ENCODE data around the gene TMEM269. TPM values are rescaled to one million over a fixed set of nuclear protein-coding genes. Genes with fewer than 3 reads are reported as not detected.

Gene TMEM269
- total and polyA plus RNA-seq, 9 of the 15 experiments (the other 6 are each of a cell fraction or from before 2014, with no cell fraction given) = 0.09 to 0.49 (median 0.21) TPM

GRCh38 chr1:42766741-42767509 is 17.9 kb upstream of the TMEM269 start, which contains the start of the genes C1orf50 and P3H1 (continued):
- TF ChIP-seq FIP1L1 (IDR thresholded peaks at IDR 0.05; ENCODE audit: low read depth, low read length, poor library complexity, severe bottlenecking) = peak; percentile 46
- TF ChIP-seq HSF4 (CRISPR knock-in tag; IDR thresholded peaks at IDR 0.05; ENCODE audit: borderline replicate concordance) = no peak
- 0 out of 2 replicates have a peak, but pooled peaks have one; percentile 56 for TF ChIP-seq ZNF133 (CRISPR knock-in tag; IDR thresholded peaks at IDR 0.05)
- peak; percentile 86 for TF ChIP-seq ARID4B (CRISPR knock-in tag; IDR thresholded peaks at IDR 0.05)
- TF ChIP-seq TAF1 (IDR thresholded peaks at IDR 0.05; ENCODE audit: control insufficient read depth, extremely low read depth, insufficient read depth, low read length, severe bottlenecking) = peak; percentile 86
- no peak for TF ChIP-seq MTA1 (IDR thresholded peaks at IDR 0.05; ENCODE audit: borderline replicate concordance)
- peak; percentile 75; the same call in 1 of the 2 replicates for TF ChIP-seq ATF7 (IDR thresholded peaks at IDR 0.05)
- TF ChIP-seq KDM5B (IDR thresholded peaks at IDR 0.05; ENCODE audit: insufficient replicate concordance, low read depth, low read length) = peak; percentile 98
- no peak for TF ChIP-seq RFX5 (IDR thresholded peaks at IDR 0.05; ENCODE audit: low read depth, low read length)
- TF ChIP-seq HOXB6 (CRISPR knock-in tag; IDR thresholded peaks at IDR 0.05; ENCODE audit: borderline replicate concordance) = no peak
- peak; percentile 60 to 71; a peak in 2 of 4 replicates for TF ChIP-seq SIN3A (IDR thresholded peaks at IDR 0.05; ENCODE audit: borderline replicate concordance in 2 of 2, control insufficient read depth in 1 of 2, low read depth in 2 of 2, low read length in 2 of 2)
- TF ChIP-seq TARDBP (IDR thresholded peaks at IDR 0.05) = peak; percentile 71; the same call in 1 of the 2 replicates
- TF ChIP-seq POLR2H (tag; IDR thresholded peaks at IDR 0.05; ENCODE audit: low read depth) = peak; percentile 61
- no peak; the same call in 1 of the 2 replicates for TF ChIP-seq ZNF232 (CRISPR knock-in tag; IDR thresholded peaks at IDR 0.05)
- peak; percentile 19 for TF ChIP-seq CHD1 (IDR thresholded peaks at IDR 0.05; ENCODE audit: low read length)
- TF ChIP-seq PREB (CRISPR knock-in tag; IDR thresholded peaks at IDR 0.05) = no peak
- TF ChIP-seq ZNF449 (CRISPR knock-in tag; IDR thresholded peaks at IDR 0.05) = no peak
- no peak for TF ChIP-seq WHSC1 (IDR thresholded peaks at IDR 0.05; ENCODE audit: low read length)
- no peak for TF ChIP-seq BRCA1 (IDR thresholded peaks at IDR 0.05)
- no peak for TF ChIP-seq BRCA1 (CRISPR knock-in tag; IDR thresholded peaks at IDR 0.05)
